Measurements from ENCODE around the gene SLC6A13.

GRCh38 chr12:185576-185955, 77.1 kb downstream of the SLC6A13 start:
- TF ChIP-seq, protein P1, sequence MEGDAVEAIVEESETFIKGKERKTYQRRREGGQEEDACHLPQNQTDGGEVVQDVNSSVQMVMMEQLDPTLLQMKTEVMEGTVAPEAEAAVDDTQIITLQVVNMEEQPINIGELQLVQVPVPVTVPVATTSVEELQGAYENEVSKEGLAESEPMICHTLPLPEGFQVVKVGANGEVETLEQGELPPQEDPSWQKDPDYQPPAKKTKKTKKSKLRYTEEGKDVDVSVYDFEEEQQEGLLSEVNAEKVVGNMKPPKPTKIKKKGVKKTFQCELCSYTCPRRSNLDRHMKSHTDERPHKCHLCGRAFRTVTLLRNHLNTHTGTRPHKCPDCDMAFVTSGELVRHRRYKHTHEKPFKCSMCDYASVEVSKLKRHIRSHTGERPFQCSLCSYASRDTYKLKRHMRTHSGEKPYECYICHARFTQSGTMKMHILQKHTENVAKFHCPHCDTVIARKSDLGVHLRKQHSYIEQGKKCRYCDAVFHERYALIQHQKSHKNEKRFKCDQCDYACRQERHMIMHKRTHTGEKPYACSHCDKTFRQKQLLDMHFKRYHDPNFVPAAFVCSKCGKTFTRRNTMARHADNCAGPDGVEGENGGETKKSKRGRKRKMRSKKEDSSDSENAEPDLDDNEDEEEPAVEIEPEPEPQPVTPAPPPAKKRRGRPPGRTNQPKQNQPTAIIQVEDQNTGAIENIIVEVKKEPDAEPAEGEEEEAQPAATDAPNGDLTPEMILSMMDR (IDR thresholded peaks at IDR 0.05): no peak
- no peak for TF ChIP-seq POLR2A (IDR thresholded peaks at IDR 0.05)
